NCI-H82 treated with DMSO at 0.1 percent for 48 hours (cell line): ENCODE results near the gene POLR2J3.
"Not testable (repeated sequence)": the region's sequence is repeated elsewhere in the genome, so short reads cannot be mapped to it uniquely, and the experiment has no call there.

Source experiments
- DNase-seq: peaks from one replicate; lab custom pipeline; 2025; ENCODE audit not compliant: unreplicated experiment; lab: John Stamatoyannopoulos, UW

POLR2J3 gene

GRCh38 chr7:102527182-102527581, 45.2 kb downstream of the POLR2J3 start:
- not testable (repeated sequence) for DNase-seq

GRCh38 chr7:102524803-102525202, 47.6 kb downstream of the POLR2J3 start:
- not testable (repeated sequence) for DNase-seq

- DNase-seq: not testable (repeated sequence)
Measured at GRCh38 chr7:102520797-102521196, 51.6 kb downstream of the POLR2J3 start.

- not testable (repeated sequence) for DNase-seq
Measured at GRCh38 chr7:102517550-102518147, 54.7 kb downstream of the POLR2J3 start, which contains the start of gene RASA4B. Gene RASA4B (minus strand): TSS chr7:102517777. CDS start chr7:102517710, 67 bp downstream.
